Right hindlimb (tissue), 1 donor: Measurements from ENCODE around the gene PDZRN4.
"Not testable (repeated sequence)": the region's sequence is repeated elsewhere in the genome, so short reads cannot be mapped to it uniquely, and the experiment has no call there.

Experiments
- DNase-seq: peaks from one replicate; pipeline ENCODE4 v3.0.0-alpha.2; 2018

The PDZRN4 gene

DNA sequence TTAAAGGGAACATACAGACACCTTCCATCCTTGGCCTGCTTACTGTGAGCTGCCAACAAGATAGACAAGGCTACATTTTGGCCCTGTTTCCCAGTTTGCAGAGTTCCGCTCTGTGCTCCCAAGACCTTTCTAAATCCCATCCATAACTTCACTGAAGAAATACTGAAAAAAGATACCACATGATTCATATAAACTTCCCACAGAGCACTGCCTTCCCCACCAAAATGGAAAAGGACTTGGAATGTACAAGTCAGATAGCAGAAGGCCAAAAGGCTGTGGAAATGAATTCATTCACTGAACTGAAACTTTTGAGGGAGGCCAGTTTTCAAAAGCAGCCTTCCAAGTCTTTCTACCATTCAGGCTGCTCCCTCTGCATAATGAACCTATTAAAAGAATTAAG, 29.6 kb downstream of the PDZRN4 start:
- no peak for DNase-seq

DNA sequence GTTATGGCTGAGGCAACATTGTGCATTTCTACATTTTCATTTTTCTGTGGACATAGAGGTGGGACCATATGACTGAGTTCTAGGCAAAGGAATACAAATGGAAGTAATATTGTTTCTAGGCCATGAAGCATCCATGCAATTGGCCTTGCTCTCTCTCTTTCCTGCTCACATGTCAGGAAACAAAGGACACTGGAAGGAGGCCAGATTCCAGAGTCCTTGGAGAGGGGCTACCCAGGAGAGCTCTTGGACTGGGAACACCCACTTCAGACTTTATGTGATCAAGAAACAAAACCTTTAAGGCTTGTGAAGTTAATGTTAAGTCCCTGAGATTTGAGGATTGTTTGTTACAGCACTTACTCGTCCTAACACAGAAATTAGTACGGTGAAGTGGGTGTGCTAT, 32.8 kb downstream of the PDZRN4 start:
- DNase-seq, result no peak

DNA sequence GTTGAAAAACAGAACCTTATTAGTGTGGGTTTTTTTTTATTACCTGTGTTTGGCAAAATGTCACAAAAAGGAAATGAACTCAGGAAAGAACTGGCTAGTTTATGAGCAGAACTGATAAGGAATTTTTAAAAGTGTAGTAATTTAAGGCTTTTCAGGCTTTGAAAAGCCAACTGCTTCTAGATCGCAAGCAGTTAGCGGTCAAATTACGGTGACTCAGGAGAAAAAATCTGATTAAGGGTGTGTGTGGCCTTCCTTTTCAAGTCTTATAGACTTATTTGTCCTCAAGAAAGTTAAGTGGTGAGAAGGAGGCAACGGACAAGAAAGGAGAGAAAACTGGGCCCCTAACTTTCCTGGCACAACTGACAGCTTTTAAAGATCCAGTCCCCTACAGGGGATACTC, 33.4 kb downstream of the PDZRN4 start:
- DNase-seq, result no peak

DNA sequence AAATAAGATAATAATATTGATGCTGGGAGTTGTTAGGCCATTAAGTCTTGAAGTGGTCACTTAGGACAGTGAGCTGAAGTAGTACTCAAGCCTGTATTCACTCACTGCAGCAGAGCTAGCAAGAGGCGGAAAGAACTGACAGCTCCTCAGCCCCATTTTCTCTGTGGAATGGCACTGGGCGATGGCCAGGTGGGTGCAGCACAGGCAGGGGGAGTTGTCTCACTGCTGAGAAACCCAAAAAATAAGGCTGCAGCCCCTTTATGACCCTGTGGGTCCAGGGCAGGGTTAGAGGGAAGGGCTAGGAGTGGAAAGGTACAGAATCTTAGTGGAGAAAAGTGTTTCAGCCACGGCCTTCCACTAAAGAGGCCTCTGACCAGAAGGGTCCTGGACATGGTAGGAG, 35.5 kb downstream of the PDZRN4 start:
- no peak for DNase-seq

DNA sequence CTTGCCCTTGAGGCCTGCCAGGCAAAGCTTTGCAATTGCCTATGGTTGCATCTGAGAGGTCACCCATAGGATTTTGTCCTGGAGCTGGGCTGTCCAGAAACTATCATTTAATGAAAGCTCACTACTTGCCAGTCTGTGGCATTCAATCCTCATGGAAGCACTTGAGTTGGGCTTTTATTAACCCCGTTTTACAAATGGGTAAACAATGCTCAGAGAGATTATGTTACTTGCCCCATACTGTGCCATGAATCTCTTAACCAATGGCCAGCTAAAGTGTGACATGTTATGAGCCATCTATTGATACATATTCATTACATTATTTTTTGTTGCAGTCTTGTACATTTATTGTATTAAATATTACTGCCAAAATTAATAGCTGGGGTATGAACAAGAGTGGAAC, 35.9 kb downstream of the PDZRN4 start:
- DNase-seq, result no peak

DNA sequence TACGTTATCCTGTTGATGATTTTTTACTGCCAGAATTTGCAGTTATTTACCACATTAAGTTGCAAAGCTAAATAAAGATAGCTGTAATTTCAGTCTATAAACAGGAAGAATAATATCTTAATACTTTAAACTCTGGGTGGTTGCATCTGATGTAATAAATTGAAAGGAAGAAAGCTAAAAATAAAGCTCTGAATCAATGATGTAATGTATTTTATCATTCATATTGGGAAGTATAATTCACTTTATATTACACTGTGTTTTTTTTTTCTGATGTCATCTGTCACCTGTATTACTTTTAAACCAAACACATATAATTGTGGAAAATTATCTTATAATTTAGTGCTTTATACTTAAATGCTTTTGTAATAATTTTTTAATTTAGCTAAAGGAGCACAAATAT, 37.1 kb downstream of the PDZRN4 start:
- DNase-seq, result no peak

DNA sequence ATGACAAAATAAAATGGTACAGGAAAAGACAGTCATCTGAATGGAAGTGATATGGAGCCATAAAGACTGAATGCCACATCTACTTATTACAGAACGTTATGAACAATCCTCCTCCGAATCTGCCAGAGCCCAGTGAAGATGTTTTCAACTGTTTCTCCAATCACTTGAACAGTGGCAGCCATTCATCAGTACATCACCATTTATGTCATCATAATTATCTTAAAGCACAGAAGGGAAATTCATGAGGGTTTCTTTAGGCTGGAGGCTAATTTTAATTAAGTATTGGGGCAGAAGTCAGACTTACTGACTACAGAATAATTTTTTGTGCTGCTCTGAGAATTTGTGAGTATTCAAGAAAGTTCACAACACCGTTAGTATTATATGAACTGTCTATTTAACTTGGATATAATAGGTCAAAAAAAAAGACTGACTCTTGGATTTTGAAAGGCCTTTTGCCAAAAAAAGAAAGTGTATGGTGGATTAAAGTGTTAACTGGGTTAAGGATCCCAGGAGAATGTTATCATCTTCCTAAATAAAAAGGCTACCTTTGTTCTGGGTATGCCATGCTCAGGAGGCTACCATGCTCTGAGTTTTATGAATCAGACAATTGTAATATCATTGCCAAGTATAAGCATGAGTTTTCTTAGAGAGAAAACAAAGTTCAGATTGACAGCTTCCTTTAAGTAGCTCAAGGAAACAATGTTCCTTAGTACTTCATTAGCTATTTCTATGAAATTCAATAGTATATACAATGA, 40.1 kb downstream of the PDZRN4 start:
- DNase-seq, result no peak

DNA sequence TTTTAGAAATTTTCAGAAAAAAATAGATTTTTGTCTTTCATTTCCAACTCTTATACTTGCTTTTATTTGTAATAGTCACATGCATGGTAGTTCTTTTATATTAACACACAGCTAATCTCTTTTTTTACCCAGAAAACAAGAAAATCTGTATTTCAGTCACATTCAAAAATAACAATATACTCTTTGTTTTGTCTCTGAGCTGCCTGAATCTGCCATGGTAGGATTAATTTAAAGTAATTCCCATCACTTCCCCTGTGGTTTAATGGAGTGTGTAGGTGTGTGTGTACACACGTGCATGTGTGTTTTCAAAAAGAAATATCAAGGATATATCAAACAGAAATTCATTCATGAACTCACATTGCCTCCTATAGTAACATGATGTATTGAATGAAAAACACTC, 42.6 kb downstream of the PDZRN4 start:
- DNase-seq, result no peak

DNA sequence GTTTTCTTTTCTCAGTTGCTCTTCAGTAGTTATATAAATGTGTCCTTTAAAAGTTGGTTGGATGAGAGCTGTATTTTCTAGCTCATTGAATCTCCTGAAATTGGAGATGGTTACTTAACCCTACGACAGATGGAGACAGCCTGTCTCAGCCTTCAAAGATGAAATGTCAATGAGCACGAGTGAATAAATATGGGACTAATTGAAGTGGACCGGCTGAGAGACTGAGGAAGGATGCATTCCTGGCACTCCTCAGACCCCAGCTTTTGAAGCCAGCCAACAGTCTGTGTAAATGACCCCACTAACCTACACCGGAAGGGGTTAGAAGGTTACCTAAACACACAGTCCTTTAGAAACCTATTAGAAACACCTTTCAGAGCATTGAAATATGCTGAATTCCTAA, 46.6 kb downstream of the PDZRN4 start:
- DNase-seq, result no peak

DNA sequence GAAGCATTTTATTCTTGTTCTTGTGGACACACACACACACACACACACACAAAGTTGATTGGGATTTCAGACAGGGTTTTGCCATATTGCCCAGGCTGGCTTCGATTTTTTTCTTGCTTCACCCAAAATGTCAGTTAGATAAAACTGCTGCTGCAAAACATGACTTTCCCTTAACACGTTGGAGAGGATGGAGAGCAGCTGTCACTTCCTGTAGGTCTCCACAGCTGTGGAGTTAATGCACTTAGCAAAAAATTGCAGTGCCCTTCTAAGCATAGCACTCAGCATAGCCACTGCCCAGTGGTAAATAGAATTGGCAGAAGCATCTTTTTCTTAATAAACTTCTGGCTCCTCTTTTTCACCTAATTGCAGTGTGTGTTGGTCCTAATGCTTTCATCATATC, 54.5 kb downstream of the PDZRN4 start:
- no peak for DNase-seq

DNA sequence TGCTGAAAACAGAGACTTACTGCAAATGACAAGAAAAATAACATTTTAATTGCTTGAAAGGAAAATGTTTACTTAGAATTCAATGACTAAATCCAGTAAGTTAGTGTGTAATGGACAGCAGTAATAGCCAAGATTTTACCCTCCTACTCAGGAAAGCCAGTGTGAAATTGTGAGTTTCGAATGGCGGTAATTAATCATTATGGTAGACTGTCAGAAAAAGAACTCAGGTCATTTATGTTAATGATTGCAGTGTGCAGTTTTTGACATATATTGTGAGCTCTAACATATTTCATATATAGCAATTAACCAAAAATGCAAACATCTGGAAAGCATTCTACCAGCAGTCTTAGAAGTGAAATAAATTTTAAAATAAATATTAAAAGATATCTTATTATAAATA, 60.3 kb downstream of the PDZRN4 start:
- DNase-seq, result no peak

DNA sequence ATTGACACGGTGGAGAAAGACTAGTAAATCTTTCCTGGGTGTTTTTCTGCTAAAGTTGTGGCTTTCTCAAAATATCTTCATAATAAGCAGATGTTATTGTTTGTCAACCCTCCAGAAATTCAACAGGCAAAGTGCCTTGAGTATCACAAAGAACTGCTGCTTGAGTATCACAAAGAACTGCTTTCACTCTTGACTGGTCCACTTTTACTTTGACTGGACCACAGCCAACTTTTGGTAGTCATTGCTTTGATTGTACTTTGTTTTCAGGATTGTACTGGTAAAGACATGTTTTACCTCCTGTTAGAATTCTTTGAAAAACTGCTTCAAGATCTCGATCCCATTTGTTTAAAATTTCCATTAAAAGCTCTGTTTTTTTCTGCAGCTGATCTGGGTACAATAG, 62.6 kb downstream of the PDZRN4 start:
- no peak for DNase-seq

DNA sequence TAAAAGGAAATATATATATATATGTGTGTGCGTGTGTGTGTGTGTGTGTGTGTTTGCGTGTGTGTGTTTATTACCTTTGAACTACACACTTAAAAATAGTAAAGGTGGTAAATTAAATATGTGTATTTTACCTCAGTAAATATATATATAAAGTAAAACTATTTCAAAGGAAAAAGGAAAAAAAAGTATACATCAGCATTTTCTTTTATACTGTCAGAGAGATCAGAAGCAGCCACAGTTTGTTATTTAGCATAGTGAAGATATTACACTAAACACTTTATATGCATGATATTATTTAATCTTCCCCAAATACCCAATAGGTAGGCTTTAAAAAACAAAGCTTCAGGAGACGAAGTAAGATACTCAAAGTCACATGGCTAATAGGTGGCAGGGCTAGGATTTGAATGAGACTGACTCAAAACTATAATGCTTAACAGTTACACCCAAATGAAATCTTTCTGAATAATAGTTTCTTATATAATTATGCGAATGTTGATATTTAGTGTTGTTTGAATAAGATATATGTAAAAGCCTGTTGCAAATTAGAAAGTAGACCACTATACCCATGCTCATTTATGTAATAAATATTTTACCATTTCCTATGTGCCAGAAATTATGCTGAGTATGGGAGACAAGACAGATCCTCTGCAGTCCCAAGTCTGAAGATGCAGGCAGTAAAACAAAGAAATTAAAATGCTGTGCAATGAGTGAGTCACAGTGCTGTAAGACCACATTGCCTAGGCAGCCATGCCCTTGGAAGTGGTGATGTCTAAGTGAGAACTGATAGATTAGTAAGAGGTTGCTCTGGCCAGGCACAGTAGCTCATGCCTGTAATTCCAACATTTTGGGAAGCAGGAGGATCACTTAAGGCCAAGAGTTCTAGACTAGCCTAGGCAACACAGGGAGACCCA, 66.1 kb downstream of the PDZRN4 start:
- DNase-seq, result no peak

DNA sequence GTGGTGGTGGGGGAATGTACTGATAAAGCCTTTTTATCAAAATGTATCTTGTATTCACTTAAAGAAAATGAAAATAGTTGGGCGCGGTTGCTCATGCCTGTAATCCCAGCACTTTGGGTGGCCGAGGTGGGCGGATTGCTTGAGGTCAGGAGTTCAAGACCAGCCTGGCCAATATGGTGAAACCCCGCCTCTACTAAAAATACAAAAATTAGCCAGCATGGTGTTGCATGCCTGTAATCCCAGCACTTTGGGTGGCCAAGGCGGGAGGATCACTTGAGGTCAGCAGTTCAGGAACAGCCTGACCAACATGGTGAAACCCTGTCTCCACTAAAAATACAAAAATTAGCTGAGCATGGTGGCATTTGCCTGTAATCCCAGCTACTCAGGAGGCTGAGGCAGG, 75.1 kb downstream of the PDZRN4 start:
- not testable (repeated sequence) for DNase-seq

DNA sequence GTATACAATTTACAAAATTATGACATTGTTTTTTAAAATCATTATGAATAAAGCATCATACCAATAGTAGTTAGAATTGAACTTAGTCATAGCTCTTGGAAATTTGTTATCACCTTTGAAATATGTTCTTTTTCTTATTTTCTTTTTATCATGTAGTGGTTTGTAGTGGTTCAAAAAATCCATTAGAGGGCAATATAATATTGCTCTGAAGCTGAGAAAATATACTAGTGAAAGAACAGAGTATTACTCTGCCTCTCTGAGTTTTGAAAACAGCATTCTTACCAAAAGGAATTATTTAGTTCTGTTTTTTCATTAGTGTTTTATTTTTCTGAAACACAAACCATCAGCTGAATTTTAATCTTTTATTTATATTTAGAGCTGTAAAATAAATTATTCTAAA, 76.2 kb downstream of the PDZRN4 start:
- no peak for DNase-seq

DNA sequence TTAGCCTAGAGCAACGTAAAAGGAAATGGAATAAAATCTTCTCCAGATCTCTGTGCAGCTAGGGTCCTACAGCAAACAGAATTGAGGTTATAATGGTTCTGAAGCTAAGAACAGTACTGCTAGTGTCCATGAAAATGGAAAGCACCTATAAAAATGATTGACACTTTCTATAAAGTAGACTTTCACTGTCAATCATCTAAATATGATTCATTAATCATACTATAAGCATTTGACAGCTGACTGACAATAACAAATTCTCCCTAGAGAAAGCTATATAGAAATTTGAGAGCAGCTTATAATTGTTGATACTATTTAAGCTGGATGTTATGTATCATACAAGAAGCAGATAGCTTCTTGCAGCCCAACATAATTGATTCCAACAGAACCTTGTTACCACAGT, 80.9 kb downstream of the PDZRN4 start:
- DNase-seq, result no peak

DNA sequence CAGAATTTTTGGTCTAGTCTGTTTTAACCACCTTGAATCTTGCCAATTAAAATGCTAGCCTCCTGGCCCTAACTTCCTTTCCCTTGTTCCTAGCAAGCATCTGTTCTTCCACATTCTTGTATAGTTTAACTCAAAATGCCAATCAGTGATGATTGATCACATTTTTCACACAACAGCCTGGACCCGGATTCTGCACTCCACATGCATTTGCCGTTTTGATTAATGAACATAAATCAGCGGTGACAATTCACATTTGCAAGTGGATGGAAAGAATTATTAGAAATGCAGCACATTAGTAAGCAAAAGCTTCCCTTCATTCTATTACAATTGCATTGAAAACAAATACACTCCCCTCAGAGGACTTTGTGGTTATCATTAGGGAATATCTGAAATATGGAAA, 83.4 kb downstream of the PDZRN4 start:
- DNase-seq, result no peak

DNA sequence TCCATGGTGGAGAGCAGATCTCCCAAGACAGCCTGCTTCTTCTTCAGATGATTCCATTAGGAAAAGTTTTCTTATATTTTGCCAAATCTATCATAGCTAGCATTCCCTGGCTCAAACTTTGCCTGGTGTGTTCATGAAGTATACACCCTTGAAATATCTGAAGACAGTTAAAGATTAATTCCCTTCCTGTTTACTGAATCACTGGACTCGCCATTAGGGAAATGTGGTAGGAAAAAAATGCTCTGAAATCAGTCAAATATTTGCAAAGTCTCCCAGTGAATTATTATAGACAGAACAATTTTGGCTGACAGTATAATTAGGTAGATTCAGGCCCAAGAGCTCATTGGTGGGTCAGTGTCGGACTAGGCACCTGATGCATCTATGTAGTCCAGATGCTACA, 86.5 kb downstream of the PDZRN4 start:
- DNase-seq, result no peak

DNA sequence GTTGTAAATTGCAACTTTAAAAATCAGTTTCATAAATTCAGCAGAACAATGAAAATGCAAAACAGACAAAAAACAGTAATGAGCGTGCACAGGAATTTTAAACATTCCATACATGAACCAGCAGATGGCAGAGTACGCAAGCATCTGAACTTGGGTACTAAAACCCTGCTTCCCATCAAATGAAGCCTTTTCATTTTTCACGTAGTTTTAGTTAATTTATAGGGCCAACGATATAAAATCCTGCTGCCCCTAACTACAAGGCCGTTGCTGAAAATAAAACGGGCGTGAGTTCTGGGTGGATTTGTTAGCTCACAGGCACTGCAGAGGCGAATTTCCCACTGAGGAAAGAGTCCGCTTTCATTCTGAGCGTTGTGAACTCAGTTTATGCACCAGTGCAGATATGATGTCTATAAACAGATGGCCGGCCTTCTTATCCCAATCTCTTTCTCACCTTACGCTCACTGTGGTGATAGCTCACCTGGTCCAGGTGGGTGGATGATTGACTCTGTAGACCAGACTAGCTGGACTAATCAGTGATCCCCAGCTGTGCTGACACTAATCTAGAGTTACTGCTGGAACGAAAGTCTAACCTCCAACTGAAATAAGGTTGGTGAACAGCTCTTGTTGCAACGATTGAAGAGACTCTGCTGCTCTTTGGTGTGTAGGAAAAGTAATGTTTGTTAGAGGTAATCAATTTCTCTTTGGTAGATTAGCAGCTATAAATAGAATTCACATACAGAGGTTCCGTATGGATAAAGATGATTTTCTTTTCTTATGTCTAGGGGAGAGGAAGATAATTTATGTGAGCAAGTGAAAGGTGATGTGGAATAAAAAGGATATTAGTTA, 89.2 kb downstream of the PDZRN4 start:
- no peak for DNase-seq

DNA sequence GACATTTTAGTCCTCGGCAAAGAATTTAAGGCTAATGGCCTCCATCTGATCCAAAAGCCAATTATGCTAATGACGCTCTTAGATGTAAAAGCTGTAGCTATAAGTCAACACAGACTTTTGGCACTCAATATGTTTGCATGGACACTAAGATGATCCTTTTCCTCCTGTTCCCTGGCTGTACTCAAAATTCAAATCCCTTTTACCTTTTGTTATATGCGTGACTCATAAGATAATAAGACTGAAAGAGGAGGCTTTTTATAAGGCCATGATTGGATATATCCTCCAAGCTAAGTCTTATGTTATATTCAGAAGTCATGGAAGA, 89.8 kb downstream of the PDZRN4 start:
- DNase-seq, result no peak

DNA sequence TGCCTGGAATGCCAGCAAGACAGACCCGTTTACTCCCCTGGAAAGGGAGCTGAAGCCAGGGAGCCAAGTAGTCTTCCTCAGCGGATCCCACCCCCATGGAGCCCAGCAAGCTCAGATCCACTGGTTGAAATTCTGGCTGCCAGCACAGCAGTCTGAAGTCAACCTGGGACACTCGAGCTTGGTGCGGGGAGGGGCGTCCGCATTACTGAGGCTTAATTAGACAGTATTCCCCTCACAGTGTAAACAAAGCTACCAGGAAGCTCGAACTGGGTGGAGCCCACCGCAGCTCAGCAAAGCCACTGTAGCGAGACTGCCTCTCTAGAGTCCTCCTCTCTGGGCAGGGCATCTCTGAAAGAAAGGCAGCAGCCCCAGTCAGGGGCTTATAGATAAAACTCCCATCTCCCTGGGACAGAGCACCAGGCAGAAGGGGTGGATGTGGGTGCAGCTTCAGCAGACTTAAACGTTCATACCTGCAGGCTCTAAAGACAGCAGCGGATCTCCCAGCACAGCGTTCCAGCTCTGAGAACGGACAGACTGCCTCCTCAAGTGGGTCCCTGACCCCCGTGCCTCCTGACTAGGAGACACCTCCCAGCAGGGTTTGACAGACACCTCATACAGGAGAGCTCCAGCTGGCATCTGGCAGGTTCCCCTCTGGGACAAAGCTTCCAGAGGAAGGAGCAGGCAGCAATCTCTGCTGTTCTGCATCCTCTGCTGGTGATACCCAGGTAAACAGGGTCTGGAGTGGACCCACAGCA, 92.4 kb downstream of the PDZRN4 start:
- not testable (repeated sequence) for DNase-seq

DNA sequence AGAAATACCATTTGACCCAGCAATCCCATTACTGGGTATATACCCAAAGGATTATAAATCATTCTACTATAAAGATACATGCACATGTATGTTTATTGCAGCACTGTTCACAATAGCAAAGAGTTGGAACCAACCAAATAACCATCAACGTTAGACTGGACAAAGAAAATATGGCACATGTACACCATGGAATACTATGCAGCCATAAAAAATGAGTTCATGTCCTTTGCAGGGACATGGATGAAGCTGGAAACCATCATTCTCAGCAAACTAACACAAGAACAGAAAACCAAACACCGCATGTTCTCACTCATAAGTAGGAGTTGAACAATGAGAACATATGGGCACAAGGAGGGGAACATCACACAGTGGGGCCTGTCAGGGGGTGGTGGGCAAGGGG, 97.3 kb downstream of the PDZRN4 start:
- not testable (repeated sequence) for DNase-seq

DNA sequence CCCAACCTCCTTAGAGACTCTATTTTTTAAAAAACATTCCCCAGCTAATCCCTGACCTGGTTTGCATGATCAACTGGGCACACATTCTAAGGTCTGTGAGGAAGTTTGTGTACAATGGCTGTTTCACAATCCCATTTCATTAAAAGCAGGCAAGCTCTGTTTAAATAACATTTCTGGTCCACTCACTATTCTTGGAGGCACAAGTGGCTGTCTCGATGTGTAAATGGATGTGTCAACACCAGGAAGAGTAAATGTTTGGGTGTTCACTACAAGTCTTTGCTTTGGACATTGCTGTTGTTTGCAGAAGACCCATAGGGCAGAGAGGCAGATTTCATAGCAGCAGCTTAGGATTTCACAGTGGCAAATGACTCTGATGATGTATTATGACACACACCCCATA, 98.3 kb downstream of the PDZRN4 start:
- no peak for DNase-seq
